Activated CD8-positive, alpha-beta T cell treated with anti-CD3 and anti-CD28 coated beads, Interleukin-2, amount 10 ng/mL, durations not matched to agents 7 days and 5 days (primary cell): ENCODE data around the gene TEAD1. TPM values are rescaled to one million over a fixed set of nuclear protein-coding genes. Genes with fewer than 3 reads are reported as not detected.

Experiments used
- ATAC-seq: fragments of 150-1000 bp; cut with Tn5 transposase; one replicate; pipeline ENCODE4 v1.10.0; 2021; ENCODE audit warnings: moderate library complexity
- CTCF ChIA-PET: fragments of 350-600 bp; sonication (Branson Sonifier 250); formaldehyde crosslinking; loops from one replicate; lab custom pipeline; 2021; ENCODE audit warnings: antibody characterized with exemption; lab: Charles Lee
- POLR2A ChIA-PET: fragments of 350-600 bp; sonication (Branson Sonifier 250); formaldehyde crosslinking; loops from one replicate; lab custom pipeline; 2021; ENCODE audit warnings: antibody characterized with exemption; lab: Charles Lee
- DNase-seq: peaks from one replicate; pipeline ENCODE4 v3.0.0-alpha.2; 2020
- H3K27ac Mint-ChIP-seq: one replicate; pipeline ENCODE4 v1.8.0; 2021; ENCODE audit warnings: mild to moderate bottlenecking, mixed read lengths
- H3K27me3 Mint-ChIP-seq: one replicate; pipeline ENCODE4 v1.8.0; 2021; ENCODE audit warnings: low read depth, mixed read lengths
- H3K36me3 Mint-ChIP-seq: one replicate; pipeline ENCODE4 v1.8.0; 2021; ENCODE audit warnings: low read depth, mixed read lengths
- H3K4me1 Mint-ChIP-seq: one replicate; pipeline ENCODE4 v1.8.0; 2021; ENCODE audit warnings: low read depth, mixed read lengths
- H3K4me3 Mint-ChIP-seq: one replicate; pipeline ENCODE4 v1.8.0; 2021; ENCODE audit warnings: mild to moderate bottlenecking, mixed read lengths
- H3K9me3 Mint-ChIP-seq: one replicate; pipeline ENCODE4 v1.8.0; 2022; ENCODE audit warnings: mixed read lengths; ENCODE audit not compliant: insufficient read depth
- total RNA-seq, 2 experiments: library from RNA; stranded (reverse); gene quantifications; one replicate each; pipeline ENCODE4 v1.2.3, GENCODE V29; 2021

TEAD1 gene
- total RNA-seq, 2 experiments from 2014 or later, result 0.05 TPM; not detected in 1

GRCh38 chr11:12690663-12691062, 16.4 kb downstream of the TEAD1 start:
- no peak overlapping the region for H3K4me3 Mint-ChIP-seq
- H3K36me3 Mint-ChIP-seq, result no peaks in the 10 kb centered on the region
- ChIA-PET CTCF (no interaction called here), POLR2A (no interaction called here)
- H3K27me3 Mint-ChIP-seq, result peaks cover 67% of the 10 kb centered on the region
- H3K4me1 Mint-ChIP-seq, result peaks cover 8% of the 10 kb centered on the region
- ATAC-seq (no peak), DNase-seq (no peak)
- H3K27ac Mint-ChIP-seq, result no peak overlapping the region
- no peaks in the 10 kb centered on the region for H3K9me3 Mint-ChIP-seq

- Mint-ChIP-seq H3K9me3 (no peaks in the 10 kb centered on the region), H3K4me3 (no peak overlapping the region), H3K4me1 (peaks cover 8% of the 10 kb centered on the region), H3K27me3 (peaks cover 74% of the 10 kb centered on the region), H3K36me3 (no peaks in the 10 kb centered on the region), H3K27ac (no peak overlapping the region)
- ATAC-seq, result no peak
- ChIA-PET CTCF (no interaction called here), POLR2A (no interaction called here)
- DNase-seq, result no peak
Observed at GRCh38 chr11:12691473-12691872, 17.3 kb downstream of the TEAD1 start.

GRCh38 chr11:12692229-12693075, 18.2 kb downstream of the TEAD1 start:
- ChIA-PET CTCF (interaction anchor here (0.9 kb wide), 1 partner anchor 282 kb away, joined by 3 read pairs; no protein-coding TSS in a partner anchor), POLR2A (no interaction called here)
- Mint-ChIP-seq H3K27me3 (peaks cover 73% of the 10 kb centered on the region), H3K36me3 (no peaks in the 10 kb centered on the region), H3K4me3 (no peak overlapping the region), H3K27ac (no peak overlapping the region), H3K4me1 (peaks cover 8% of the 10 kb centered on the region), H3K9me3 (no peaks in the 10 kb centered on the region)
- no peak for DNase-seq
- ATAC-seq, result no peak

GRCh38 chr11:12693094-12693478, 18.9 kb downstream of the TEAD1 start:
- Mint-ChIP-seq H3K27me3 (peaks cover 71% of the 10 kb centered on the region), H3K4me1 (peaks cover 10% of the 10 kb centered on the region), H3K27ac (no peak overlapping the region), H3K36me3 (no peaks in the 10 kb centered on the region), H3K9me3 (no peaks in the 10 kb centered on the region), H3K4me3 (no peak overlapping the region)
- ChIA-PET POLR2A (no interaction called here), CTCF (interaction anchor here (0.9 kb wide), 1 partner anchor 282 kb away, joined by 3 read pairs; no protein-coding TSS in a partner anchor)
- ATAC-seq (no peak), DNase-seq (no peak)

- Mint-ChIP-seq H3K9me3 (no peaks in the 10 kb centered on the region), H3K27ac (no peak overlapping the region), H3K4me1 (peaks cover 11% of the 10 kb centered on the region), H3K4me3 (no peak overlapping the region), H3K36me3 (no peaks in the 10 kb centered on the region), H3K27me3 (peaks cover 73% of the 10 kb centered on the region)
- CTCF ChIA-PET, result interaction anchor here (0.9 kb wide), 2 partner anchors 283 to 363 kb away, joined by 3 read pairs; no protein-coding TSS in a partner anchor
- no peak for DNase-seq
- POLR2A ChIA-PET, result no interaction called here
- no peak for ATAC-seq
Observed at GRCh38 chr11:12693479-12694182, 19.4 kb downstream of the TEAD1 start.

- peaks cover 71% of the 10 kb centered on the region for H3K27me3 Mint-ChIP-seq
- H3K36me3 Mint-ChIP-seq, result no peaks in the 10 kb centered on the region
- H3K4me3 Mint-ChIP-seq, result no peak overlapping the region
- H3K4me1 Mint-ChIP-seq, result peaks cover 11% of the 10 kb centered on the region
- no peak for ATAC-seq
- DNase-seq, result no peak
- no peak overlapping the region for H3K27ac Mint-ChIP-seq
- H3K9me3 Mint-ChIP-seq, result no peaks in the 10 kb centered on the region
- POLR2A ChIA-PET, result no interaction called here
- CTCF ChIA-PET, result interaction anchor here (0.9 to 1.3 kb wide), 3 partner anchors 95 to 363 kb away, joined by 3 to 4 read pairs (median 3); no protein-coding TSS in a partner anchor
Observed at GRCh38 chr11:12694183-12694531, 19.9 kb downstream of the TEAD1 start.

- H3K27ac Mint-ChIP-seq, result no peak overlapping the region
- H3K36me3 Mint-ChIP-seq, result no peaks in the 10 kb centered on the region
- ATAC-seq (no peak), DNase-seq (no peak)
- POLR2A ChIA-PET, result no interaction called here
- H3K4me1 Mint-ChIP-seq, result peaks cover 11% of the 10 kb centered on the region
- peaks cover 71% of the 10 kb centered on the region for H3K27me3 Mint-ChIP-seq
- H3K4me3 Mint-ChIP-seq, result no peak overlapping the region
- CTCF ChIA-PET, result interaction anchor here (1.3 kb wide), 1 partner anchor 96 kb away, joined by 4 read pairs; no protein-coding TSS in a partner anchor
- no peaks in the 10 kb centered on the region for H3K9me3 Mint-ChIP-seq
Observed at GRCh38 chr11:12695221-12695794, 21.1 kb downstream of the TEAD1 start.

GRCh38 chr11:12695873-12696272, 21.7 kb downstream of the TEAD1 start:
- no peak for ATAC-seq
- Mint-ChIP-seq H3K9me3 (no peaks in the 10 kb centered on the region), H3K36me3 (no peaks in the 10 kb centered on the region), H3K4me3 (no peak overlapping the region), H3K27me3 (peaks cover 71% of the 10 kb centered on the region), H3K4me1 (peaks cover 11% of the 10 kb centered on the region), H3K27ac (no peak overlapping the region)
- DNase-seq, result no peak
- ChIA-PET POLR2A (no interaction called here), CTCF (no interaction called here)

- no peak overlapping the region for H3K27ac Mint-ChIP-seq
- H3K27me3 Mint-ChIP-seq, result peaks cover 69% of the 10 kb centered on the region
- no peaks in the 10 kb centered on the region for H3K9me3 Mint-ChIP-seq
- H3K4me3 Mint-ChIP-seq, result no peak overlapping the region
- CTCF ChIA-PET, result no interaction called here
- H3K36me3 Mint-ChIP-seq, result no peaks in the 10 kb centered on the region
- peaks cover 11% of the 10 kb centered on the region for H3K4me1 Mint-ChIP-seq
- ATAC-seq (no peak), DNase-seq (no peak)
- POLR2A ChIA-PET, result no interaction called here
Observed at GRCh38 chr11:12696911-12697581, 22.8 kb downstream of the TEAD1 start.

GRCh38 chr11:12698048-12698447, 23.8 kb downstream of the TEAD1 start:
- no peaks in the 10 kb centered on the region for H3K36me3 Mint-ChIP-seq
- CTCF ChIA-PET, result no interaction called here
- ATAC-seq, result no peak

GRCh38 chr11:12701811-12702592, 27.8 kb downstream of the TEAD1 start:
- H3K27me3 Mint-ChIP-seq, result peaks cover 45% of the 10 kb centered on the region
- H3K4me1 Mint-ChIP-seq, result peaks cover 4% of the 10 kb centered on the region
- ATAC-seq (no peak), DNase-seq (no peak)
- H3K4me3 Mint-ChIP-seq, result no peak overlapping the region
- no peaks in the 10 kb centered on the region for H3K36me3 Mint-ChIP-seq
- CTCF ChIA-PET, result no interaction called here
- no peak overlapping the region for H3K27ac Mint-ChIP-seq
- POLR2A ChIA-PET, result no interaction called here
- no peaks in the 10 kb centered on the region for H3K9me3 Mint-ChIP-seq

More at GRCh38 chr11:12698048-12698447, 23.8 kb downstream of the TEAD1 start:
- Mint-ChIP-seq H3K9me3 (no peaks in the 10 kb centered on the region), H3K4me1 (peaks cover 11% of the 10 kb centered on the region), H3K27me3 (peaks cover 67% of the 10 kb centered on the region), H3K4me3 (no peak overlapping the region), H3K27ac (no peak overlapping the region)
- DNase-seq, result no peak
- POLR2A ChIA-PET, result no interaction called here
